ELR (cell line): ENCODE results near the gene ROCK2.

Experiments used
- DNase-seq: peaks from one replicate; pipeline ENCODE4 v3.0.0-alpha.2; 2015; ENCODE audit warnings: low read depth

ROCK2 gene

GRCh38 chr2:11344342-11344955 is at the start of gene ROCK2:
TSS of gene ROCK2 (minus strand) at chr2:11344636. CDS start at chr2:11344136, 500 bp downstream.
- peak; percentile 86 for DNase-seq

DNA sequence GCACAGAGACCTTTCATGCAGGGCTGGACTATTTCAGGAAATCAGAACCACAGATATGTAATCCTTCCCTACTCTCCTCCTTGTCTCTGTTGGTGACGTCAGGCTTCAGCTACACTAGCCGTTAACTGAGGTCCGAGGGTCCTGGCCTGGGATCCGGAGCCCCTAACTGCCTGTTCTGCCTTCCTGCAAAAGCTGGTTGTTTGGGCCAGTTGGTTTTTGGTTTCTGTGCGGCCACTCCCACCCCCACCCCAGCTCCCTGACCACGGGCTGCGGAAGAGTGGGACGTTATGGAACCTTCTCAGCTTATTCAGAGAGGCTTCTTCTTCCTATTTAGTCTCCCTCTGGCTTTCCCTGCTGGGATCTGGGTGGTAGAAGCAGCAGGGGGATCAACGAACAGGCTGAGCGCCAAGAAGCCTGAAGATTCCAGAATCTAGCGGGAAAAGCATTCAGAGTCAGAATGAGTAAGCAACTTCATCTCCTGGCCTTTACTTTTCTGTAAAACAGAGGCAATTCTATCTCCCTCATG is 49.3 kb upstream of the ROCK2 start:
- no peak for DNase-seq

DNA sequence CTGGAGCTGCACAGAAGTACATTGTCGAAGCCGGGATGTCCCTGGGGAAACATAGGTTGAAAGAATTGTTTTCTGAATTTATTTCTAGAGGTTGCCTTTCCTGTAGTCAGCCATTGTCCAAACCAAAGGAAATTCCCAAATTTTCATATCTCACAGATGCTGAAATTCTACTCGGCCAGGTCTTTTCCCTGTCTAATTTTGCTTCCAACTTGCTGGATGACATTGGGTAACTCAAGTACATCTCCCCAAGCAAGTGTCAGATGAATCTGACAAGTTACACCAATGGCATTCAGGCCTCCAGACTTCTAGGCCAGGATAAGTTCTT is 47.5 kb upstream of the ROCK2 start:
- DNase-seq = no peak

DNA sequence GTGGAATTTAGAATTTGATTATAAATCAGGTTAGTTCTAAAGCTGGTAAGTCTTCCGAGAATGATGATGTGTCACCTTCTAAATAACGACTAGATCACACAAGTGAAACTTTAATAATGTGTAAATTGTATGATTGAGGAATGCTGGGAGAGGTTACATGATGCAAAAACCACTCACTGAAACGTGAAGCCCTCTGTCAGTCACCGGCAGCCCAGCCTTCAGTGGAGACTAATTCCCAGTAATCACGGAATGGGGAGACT is 45.9 kb upstream of the ROCK2 start:
- DNase-seq = no peak

GRCh38 chr2:11389551-11390398 is 45.3 kb upstream of the ROCK2 start:
- DNase-seq = peak; percentile 20

DNA sequence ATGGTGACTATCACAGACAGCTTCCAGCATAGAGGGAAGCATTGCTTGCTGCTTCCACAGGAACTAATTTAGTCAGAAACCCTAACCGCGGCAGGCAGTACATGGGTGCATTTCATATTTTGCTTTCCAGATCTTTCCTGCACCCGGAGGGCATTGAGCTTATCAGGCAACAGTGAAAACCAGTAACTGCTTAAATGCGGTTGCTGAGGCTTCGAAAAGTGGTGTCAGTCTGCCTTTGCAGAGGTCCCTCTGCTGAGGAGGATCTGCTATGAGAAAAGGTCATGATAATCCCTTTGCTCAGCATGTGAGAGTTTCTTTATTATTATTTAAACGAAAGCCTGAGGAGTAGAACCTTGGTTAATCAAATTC is 44.6 kb upstream of the ROCK2 start:
- DNase-seq = no peak

GRCh38 chr2:11388262-11389051 is 44.0 kb upstream of the ROCK2 start:
- DNase-seq = no peak

- DNase-seq = no peak
These were observed 43.4 kb upstream of the ROCK2 start for GRCh38 chr2:11387843-11388242.

- DNase-seq = no peak
These were observed 42.6 kb upstream of the ROCK2 start for GRCh38 chr2:11387100-11387390.

DNA sequence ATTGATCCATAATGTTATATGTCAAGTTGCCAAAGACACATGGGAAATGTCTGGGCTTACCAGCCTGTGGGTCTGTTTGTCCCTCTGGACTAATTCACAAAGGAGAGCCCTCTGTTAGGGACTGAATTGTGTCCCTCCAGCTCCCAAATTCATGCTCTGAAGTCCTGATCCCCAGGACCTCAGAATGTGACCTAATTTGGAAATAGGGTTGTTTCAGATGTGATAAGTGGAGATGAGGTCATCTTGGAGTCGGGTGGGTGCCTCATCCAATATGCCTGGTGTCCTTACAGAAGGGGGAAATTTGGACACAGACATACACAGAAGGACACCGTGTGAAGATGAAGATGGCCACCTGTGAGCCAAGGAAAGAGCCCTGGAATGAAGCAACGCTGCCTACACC is 41.4 kb upstream of the ROCK2 start:
- no peak for DNase-seq

GRCh38 chr2:11385216-11385615 is 40.8 kb upstream of the ROCK2 start:
- no peak for DNase-seq

- DNase-seq = no peak
These were observed 35.1 kb upstream of the ROCK2 start for GRCh38 chr2:11379558-11379957.

DNA sequence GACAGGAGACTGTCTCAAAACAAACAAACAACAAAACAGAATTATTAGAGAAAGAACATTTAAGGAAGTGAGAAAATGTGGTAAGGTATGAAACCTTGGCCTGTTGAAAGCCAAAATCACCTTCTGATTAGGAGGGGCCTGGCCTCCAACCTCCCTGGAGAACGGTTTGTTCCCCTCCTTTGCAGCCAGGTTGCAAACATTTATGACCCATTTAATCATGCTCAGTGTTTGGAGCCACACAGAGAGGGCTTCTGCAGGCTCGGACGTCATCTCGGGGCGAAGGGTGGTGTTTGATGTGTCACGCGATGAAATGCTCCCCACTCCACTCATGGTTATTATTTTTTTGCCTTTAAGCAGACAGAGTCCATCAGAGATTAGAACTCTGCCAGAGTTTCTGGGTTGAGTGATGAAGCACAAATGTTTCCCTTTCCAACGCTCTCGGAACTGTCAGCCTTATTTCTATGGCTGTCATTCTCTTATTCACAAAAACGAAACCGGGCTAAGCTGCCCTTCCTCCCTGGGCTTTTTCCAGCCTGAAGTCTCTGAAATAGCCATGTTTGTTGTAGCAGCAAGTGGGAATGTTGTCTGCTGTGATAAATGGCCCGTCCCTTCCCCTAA is 33.6 kb upstream of the ROCK2 start:
- no peak for DNase-seq

DNA sequence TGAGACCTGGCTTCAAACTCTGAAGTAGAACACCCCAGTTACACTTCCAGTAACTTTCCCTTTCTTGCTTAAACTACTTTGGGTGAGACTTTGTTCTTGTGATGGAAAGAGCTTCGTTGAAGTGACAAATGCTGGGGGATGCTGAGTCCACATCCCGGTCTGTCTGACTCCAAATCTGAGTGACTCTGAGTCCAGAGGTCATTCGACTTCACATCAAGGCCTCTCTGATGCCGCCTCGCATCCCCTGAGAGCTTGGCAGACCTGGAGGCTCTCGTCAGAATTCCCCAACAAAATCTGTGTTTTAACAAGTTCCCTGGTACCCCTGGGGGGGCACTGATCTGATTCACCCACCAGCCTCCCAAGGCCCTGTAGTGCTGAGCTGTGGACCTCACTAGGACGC is 31.6 kb upstream of the ROCK2 start:
- no peak for DNase-seq

DNA sequence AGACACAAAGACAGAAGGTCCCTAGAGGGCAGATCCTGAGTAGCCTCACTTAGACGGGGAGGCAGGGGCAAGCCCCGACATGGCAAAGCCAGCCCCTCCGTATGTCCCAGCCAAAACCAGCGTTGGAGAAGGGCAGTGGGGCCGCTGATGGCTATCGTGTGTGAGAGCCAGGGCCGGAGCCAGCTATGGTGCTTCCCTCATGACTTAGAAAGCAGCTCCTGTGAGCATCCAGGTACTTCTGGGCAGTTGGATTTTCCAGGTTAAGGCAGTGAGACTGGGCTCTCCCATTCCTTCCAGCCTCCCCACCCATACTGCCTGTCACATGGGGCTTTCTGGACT is 31.2 kb upstream of the ROCK2 start:
- no peak for DNase-seq

DNA sequence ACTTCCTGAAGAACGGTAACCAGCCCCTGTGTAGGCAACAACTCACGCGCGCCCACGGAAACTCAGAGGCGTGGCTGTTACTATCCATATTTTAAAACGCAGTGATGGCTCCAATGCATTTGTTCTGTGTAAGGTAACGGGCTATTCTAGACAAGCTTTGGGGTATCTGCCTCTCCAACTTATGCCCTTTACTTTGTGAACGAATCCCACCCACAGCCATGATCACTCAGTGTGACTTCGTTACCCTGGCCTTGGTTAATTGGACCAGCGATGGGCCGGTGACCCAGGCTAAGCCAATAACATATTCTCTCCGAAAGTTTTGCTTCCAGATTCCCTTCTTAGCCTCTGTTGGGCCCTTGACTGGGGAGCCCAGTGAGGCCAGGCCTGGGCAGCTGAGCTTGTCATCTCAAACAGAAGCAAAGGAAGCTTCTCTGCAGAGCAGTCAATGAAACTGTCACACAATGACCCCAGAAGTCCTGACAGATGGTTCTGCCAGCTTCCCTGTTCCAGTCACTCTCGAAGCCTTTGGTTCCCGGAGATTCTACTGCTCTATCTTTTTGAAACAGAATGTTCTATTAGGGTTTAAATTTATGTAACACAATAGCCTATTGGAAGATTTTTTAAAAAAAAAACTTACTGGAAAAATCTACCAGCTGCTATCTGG is 30.7 kb upstream of the ROCK2 start:
- no peak for DNase-seq

GRCh38 chr2:11373096-11373495 is 28.7 kb upstream of the ROCK2 start:
- no peak for DNase-seq

DNA sequence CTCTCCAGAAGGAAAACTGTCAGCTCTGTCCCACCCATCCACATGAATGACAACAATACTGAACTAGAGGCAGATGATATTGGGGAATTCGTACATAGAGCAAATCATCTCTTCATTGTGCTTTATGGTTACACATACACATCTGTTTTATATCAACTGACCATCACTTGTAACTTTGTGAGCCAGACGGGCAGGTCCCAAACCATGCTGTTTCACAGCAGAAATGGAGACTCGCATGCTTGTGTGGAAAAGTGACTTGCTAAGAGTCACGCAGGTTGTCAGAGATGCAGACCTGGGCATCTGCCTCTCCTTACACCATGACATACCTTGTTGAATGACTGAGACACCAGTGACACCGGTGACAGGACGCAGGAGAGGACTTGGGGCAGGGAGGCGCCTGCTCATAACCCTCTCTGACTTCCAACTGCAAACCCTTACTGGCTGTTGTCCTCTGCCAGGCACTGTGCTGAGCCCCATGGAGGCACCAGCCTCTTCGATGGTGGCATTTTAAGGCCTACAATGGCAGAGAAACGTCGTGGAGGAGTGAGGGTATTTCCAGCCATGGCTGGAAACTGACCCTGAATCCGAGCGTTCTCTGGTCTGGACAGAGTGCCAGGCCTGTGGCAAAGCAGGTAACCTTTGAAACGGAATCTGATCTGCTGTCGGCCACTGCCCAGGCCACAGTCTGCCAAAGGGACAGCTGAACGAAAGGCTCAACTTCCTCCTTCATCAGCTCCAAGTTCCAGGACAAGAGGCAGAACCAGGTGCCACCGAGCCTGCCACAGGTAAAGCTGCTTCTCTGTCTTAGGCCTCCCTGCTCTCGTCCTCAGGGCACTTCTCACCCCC is 26.9 kb upstream of the ROCK2 start:
- DNase-seq = no peak

DNA sequence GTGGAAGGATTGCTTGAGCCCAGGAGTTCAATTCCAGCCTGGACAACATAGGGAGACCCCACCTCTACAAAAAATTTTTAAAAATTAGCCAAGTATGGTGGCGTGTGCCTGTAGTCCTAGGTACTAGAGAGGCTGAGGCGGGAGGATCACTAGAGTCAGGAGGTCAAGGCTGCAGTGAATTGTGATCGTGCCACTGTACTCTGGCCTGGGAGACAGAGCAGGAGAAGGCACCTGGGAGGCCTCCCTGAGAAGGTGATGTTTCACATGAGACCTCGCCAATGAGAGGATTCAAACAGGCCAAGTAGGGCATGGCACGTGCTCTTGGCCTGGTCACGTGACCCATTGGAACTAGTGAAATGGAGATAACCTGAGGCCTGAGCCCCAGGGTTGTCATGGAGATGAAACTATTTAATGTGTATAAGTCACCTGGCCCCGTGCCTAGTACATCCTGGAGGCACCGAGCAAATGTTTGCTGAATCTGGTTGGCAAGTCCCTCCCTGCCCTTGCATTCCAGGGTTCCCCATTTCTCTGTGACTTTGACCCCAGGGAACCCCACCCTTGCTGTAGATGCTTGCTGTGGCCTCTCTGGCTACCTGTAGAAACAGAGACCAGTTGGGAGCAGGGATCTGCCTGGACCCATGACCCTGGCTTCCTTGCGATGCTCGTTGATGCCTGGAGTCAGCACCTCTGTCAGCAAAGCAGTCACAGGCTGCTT is 26.1 kb upstream of the ROCK2 start:
- peak; percentile 17 for DNase-seq

DNA sequence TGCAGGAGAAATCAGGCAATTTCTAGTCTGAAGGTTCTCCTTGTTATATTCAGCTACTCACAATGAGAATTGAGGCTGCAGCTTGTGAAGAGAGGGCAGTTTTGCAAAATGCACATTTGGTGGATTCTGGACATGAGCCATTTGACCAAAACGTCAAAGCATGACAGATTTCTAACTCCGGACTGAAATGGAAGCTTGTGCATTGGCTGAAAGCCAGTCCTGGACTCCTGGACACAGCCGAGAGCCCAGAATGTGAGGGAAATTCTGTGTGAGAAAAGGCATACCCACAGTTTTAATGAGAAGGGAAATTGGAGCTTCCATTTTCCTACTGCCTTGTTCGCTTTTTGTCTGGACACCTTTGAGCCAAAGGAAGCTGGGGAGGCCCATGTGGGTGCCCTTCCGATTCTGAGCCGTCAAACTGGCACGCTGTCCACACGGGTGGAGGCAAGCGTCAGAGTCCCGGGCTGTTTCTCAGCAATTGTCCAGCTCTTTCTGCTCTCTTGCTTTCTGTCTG is 23.7 kb upstream of the ROCK2 start:
- no peak for DNase-seq
